HUES64 (cell line): ENCODE results near the gene LHFPL3.
A peak's percentile ranks its signal among the peaks of the same experiment; 100 is the strongest.
"Not testable (repeated sequence)": the region's sequence is repeated elsewhere in the genome, so short reads cannot be mapped to it uniquely, and the experiment has no call there.

Experiments used
- H3K27ac ChIP-seq: 2 replicates; pipeline ENCODE4 v1.7.0; 2013; ENCODE audit warnings: low read depth, low read length, inconsistent platforms
- H3K27me3 ChIP-seq: 2 replicates; pipeline ENCODE4 v1.6.1; 2013; ENCODE audit warnings: mild to moderate bottlenecking, low read length; ENCODE audit not compliant: insufficient read depth
- H3K36me3 ChIP-seq: 2 replicates; pipeline ENCODE4 v1.6.1; 2013; ENCODE audit warnings: mild to moderate bottlenecking, low read length; ENCODE audit not compliant: insufficient read depth
- H3K4me1 ChIP-seq: 2 replicates; pipeline ENCODE4 v1.6.1; 2013; ENCODE audit warnings: mild to moderate bottlenecking, low read length, moderate library complexity; ENCODE audit not compliant: insufficient read depth
- H3K4me3 ChIP-seq: 2 replicates; pipeline ENCODE4 v1.5.1; 2013; ENCODE audit warnings: mild to moderate bottlenecking, low read length, moderate library complexity
- H3K9ac ChIP-seq: 2 replicates; pipeline ENCODE4 v1.6.1; 2013; ENCODE audit warnings: mild to moderate bottlenecking, low read depth, low read length
- H3K9me3 ChIP-seq: 2 replicates; pipeline ENCODE4 v1.6.1; 2013; ENCODE audit warnings: low read depth, low read length; ENCODE audit not compliant: insufficient read depth
- WGBS: fragments of 150-250, 120-280 bp; methylation state at CpG from one replicate; pipeline ENCODE4 v1.1.7; 2013; ENCODE audit warnings: missing lambda C conversion rate; 5-methylcytosine and 5-hydroxymethylcytosine counted together

Gene LHFPL3

GRCh38 chr7:104535841-104536240 is 207.4 kb downstream of the LHFPL3 start:
- no peak overlapping the region for H3K4me3 ChIP-seq
- no peaks in the 10 kb centered on the region for H3K4me1 ChIP-seq
- 80% methylated on average over 6 of the region's 6 CpGs for WGBS
- no peak overlapping the region for H3K9ac ChIP-seq
- H3K36me3 ChIP-seq: no peaks in the 10 kb centered on the region
- H3K9me3 ChIP-seq: no peaks in the 10 kb centered on the region
- no peak overlapping the region for H3K27ac ChIP-seq
- no peaks in the 10 kb centered on the region; the same call in 1 of the 2 replicates for H3K27me3 ChIP-seq

- Histone ChIP-seq H3K27ac (no peak overlapping the region), H3K9me3 (no peaks in the 10 kb centered on the region), H3K9ac (no peak overlapping the region), H3K27me3 (no peaks in the 10 kb centered on the region; the same call in 1 of the 2 replicates), H3K4me1 (no peaks in the 10 kb centered on the region), H3K4me3 (no peak overlapping the region), H3K36me3 (no peaks in the 10 kb centered on the region)
- WGBS: 25% methylated on average over 1 of the region's 1 CpG
These were observed 208.6 kb downstream of the LHFPL3 start for GRCh38 chr7:104536956-104537355.

- Histone ChIP-seq H3K4me1 (no peaks in the 10 kb centered on the region), H3K27ac (no peak overlapping the region), H3K9ac (no peak overlapping the region), H3K4me3 (no peak overlapping the region), H3K36me3 (no peaks in the 10 kb centered on the region), H3K9me3 (no peaks in the 10 kb centered on the region), H3K27me3 (no peaks in the 10 kb centered on the region; the same call in 1 of the 2 replicates)
- 86% methylated on average over 4 of the region's 4 CpGs for WGBS
These were observed 209.7 kb downstream of the LHFPL3 start for GRCh38 chr7:104538152-104538551.

DNA sequence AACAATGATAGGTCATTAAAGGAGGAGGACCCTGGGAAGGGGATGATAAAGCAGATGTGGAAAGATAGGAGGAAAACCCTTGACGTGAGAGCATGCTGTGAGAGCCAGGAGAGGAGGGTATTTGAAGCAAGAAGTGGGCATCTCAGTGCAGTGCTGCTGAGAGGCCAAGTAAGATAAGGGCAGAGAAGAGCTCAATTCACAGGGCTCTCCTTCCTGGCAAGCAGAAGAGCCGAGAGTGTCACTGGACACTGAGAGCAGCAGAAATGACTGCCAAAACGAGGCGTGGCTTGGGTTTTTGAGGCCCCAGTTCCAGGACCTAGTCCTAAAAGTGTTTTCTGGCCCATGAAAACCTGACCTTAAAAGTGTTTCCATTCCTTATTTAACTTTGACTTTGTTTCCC is 213.5 kb downstream of the LHFPL3 start:
- 72% methylated on average over 4 of the region's 4 CpGs for WGBS
- no peaks in the 10 kb centered on the region for H3K36me3 ChIP-seq

DNA sequence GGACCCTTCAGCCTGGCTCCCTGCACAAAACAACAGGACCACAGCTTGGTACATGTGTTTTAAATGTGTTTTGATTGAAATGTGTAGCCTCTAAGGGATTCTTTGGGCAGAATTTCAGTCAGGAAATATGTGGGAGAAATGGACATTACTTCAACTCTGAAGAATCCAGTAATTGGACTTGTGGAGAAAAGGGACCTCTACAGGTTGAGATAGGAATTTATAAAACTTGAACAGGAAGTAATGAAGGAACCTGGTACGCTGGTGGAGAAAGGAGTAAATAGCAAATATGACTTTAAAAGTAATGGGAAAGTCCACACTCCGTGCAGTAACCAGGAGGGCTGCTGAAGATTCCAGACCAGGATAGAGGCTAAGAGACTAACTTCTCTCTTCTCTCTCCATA is 220.5 kb downstream of the LHFPL3 start:
- Histone ChIP-seq H3K4me3 (no peak overlapping the region), H3K9ac (no peak overlapping the region), H3K4me1 (no peaks in the 10 kb centered on the region), H3K27me3 (peaks cover 3% of the 10 kb centered on the region; the same call in 1 of the 2 replicates), H3K27ac (no peak overlapping the region), H3K36me3 (no peaks in the 10 kb centered on the region), H3K9me3 (no peaks in the 10 kb centered on the region)
- WGBS: 39% methylated on average over 2 of the region's 2 CpGs

More for the DNA sequence above, 213.5 kb downstream of the LHFPL3 start:
- Histone ChIP-seq H3K9me3 (no peaks in the 10 kb centered on the region), H3K9ac (no peak overlapping the region), H3K27ac (no peak overlapping the region), H3K27me3 (peaks cover 3% of the 10 kb centered on the region; the same call in 1 of the 2 replicates), H3K4me1 (no peaks in the 10 kb centered on the region), H3K4me3 (no peak overlapping the region)

DNA sequence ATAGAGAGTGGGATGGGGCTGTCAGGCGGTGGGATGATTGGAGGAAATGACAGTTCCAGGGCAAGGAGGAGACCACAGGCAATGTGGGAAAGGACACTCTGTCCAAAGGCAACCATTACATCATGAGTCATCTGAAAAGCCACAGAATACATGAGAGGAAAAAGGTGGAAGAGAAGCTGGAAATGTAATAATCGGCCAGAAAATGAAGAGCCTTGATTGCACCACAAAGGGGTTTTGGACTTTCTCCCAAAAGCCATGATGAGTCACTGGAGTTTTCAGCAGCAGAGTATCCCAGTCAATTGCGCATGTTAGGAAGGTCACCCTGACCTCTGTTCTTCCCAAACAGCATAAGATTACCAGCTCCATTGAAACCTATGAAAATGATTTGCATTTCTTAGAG is 222.0 kb downstream of the LHFPL3 start:
- no peaks in the 10 kb centered on the region for H3K4me1 ChIP-seq
- H3K9me3 ChIP-seq: no peaks in the 10 kb centered on the region
- H3K9ac ChIP-seq: no peak overlapping the region
- H3K36me3 ChIP-seq: no peaks in the 10 kb centered on the region
- H3K4me3 ChIP-seq: no peak overlapping the region
- 82% methylated on average over 3 of the region's 3 CpGs for WGBS
- H3K27me3 ChIP-seq: peaks cover 3% of the 10 kb centered on the region; the same call in 1 of the 2 replicates
- no peak overlapping the region for H3K27ac ChIP-seq

DNA sequence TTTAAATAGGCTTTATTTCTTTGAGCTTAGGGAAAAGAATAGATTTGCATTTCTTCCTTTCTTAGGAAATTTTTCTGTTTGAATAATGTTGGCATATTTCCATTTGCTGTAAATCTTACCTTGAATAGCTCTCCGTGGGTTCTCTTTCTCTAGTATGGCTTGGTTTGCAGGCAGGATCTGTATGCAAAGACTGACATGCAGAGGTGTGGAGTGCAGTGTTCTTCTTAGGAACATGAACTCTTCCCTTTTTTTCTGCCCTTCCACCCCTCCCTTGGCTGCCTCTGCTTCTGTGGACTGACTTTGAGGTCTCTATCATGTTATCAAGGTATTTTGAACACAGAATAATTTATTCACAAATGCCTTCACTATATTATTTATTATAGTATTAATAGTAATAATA is 222.8 kb downstream of the LHFPL3 start:
- Histone ChIP-seq H3K9me3 (no peaks in the 10 kb centered on the region), H3K36me3 (no peaks in the 10 kb centered on the region), H3K27me3 (peaks cover 1% of the 10 kb centered on the region; the same call in 1 of the 2 replicates), H3K9ac (no peak overlapping the region), H3K4me3 (no peak overlapping the region), H3K4me1 (no peaks in the 10 kb centered on the region), H3K27ac (no peak overlapping the region)
- 50% methylated on average over 1 of the region's 1 CpG for WGBS

DNA sequence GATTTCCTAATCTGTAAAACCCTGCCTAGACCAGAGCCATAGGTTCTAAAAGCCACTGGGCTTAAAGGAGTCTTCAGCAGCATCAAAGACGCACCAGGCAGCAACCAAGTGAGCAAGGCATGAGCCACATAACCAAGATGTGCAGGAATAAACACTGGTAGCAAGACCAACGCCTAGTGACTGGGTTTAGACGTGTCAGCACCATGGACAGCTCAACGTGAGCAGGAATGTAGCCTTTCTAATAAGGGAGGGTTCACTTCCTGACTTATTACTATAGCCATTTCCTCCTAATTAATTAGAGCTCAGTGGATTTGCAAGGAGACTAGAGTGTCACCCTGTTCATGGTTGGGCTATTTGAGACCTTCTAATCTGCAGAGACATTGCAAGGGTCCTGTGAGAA is 223.7 kb downstream of the LHFPL3 start:
- Histone ChIP-seq H3K27me3 (no peaks in the 10 kb centered on the region), H3K27ac (no peak overlapping the region), H3K36me3 (no peaks in the 10 kb centered on the region), H3K9me3 (no peaks in the 10 kb centered on the region), H3K4me1 (no peaks in the 10 kb centered on the region), H3K9ac (no peak overlapping the region), H3K4me3 (no peak overlapping the region)
- WGBS: 10% methylated on average over 4 of the region's 4 CpGs

GRCh38 chr7:104553074-104553473 is 224.7 kb downstream of the LHFPL3 start:
- no peak overlapping the region for H3K9ac ChIP-seq
- no peak overlapping the region for H3K27ac ChIP-seq
- no peaks in the 10 kb centered on the region for H3K36me3 ChIP-seq
- no peak overlapping the region for H3K4me3 ChIP-seq
- H3K4me1 ChIP-seq: no peaks in the 10 kb centered on the region
- no peaks in the 10 kb centered on the region for H3K9me3 ChIP-seq
- H3K27me3 ChIP-seq: no peaks in the 10 kb centered on the region

GRCh38 chr7:104563350-104563901 is 235.0 kb downstream of the LHFPL3 start:
- not testable (repeated sequence) for H3K27me3 ChIP-seq, H3K4me1 ChIP-seq, H3K27ac ChIP-seq, H3K9ac ChIP-seq, H3K9me3 ChIP-seq, H3K36me3 ChIP-seq
- 0 out of 2 replicates have a peak overlapping the region, but pooled peaks have one; percentile 11 for H3K4me3 ChIP-seq
- 90% methylated on average over 21 of the region's 22 CpGs for WGBS

GRCh38 chr7:104569751-104570150 is 241.3 kb downstream of the LHFPL3 start:
- Histone ChIP-seq H3K9ac (no peak overlapping the region), H3K36me3 (no peaks in the 10 kb centered on the region), H3K4me1 (no peaks in the 10 kb centered on the region), H3K4me3 (no peak overlapping the region), H3K27ac (no peak overlapping the region), H3K27me3 (no peaks in the 10 kb centered on the region), H3K9me3 (no peaks in the 10 kb centered on the region)
- 71% methylated on average over 3 of the region's 3 CpGs for WGBS

DNA sequence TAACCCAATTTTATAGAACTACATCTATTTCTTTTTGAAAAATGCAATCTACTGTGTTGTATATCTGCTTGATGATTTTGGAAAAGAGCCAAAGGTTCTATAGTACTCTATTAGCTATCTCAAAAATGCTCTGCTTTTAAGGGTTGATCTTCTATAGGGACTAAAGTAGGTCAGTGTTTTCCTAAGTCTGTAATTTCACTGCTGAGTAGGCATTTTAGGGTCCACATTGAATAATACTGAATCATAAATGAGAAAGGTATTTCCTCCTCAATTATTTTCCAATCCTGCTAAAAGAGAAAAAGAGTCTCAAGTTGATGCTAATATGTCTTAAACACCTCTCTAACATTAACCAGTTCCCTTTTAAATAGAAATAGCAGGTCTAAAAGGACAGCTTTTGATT is 244.2 kb downstream of the LHFPL3 start:
- no peak overlapping the region for H3K4me3 ChIP-seq
- no peaks in the 10 kb centered on the region for H3K27me3 ChIP-seq
- H3K9ac ChIP-seq: no peak overlapping the region
- no peaks in the 10 kb centered on the region for H3K9me3 ChIP-seq
- H3K4me1 ChIP-seq: no peaks in the 10 kb centered on the region
- H3K36me3 ChIP-seq: no peaks in the 10 kb centered on the region
- H3K27ac ChIP-seq: no peak overlapping the region
